H1 (cell line): ENCODE data around the gene KDSR. TPM values are rescaled to one million over a fixed set of nuclear protein-coding genes. Genes with fewer than 3 reads are reported as not detected.

Experiments
- CTCF ChIA-PET: fragments of 300-600 bp; sonication (Branson Sonifier 250); formaldehyde crosslinking; loops from one replicate; lab custom pipeline; 2021; ENCODE audit not compliant: partially characterized antibody; lab: Charles Lee
- POLR2A ChIA-PET: fragments of 300-600 bp; sonication (Branson Sonifier 250); formaldehyde crosslinking; loops from one replicate; lab custom pipeline; 2021; ENCODE audit warnings: inconsistent platforms; ENCODE audit not compliant: partially characterized antibody; lab: Charles Lee
- DNase-seq, 2 experiments: peaks; one replicate each; pipeline versions ENCODE4 v3.0.0 to v3.0.0-alpha.2; 2010 to 2022; ENCODE audit warnings: low spot score in 2 of 2, low read depth in 1 of 2, mixed read lengths in 1 of 2
- FAIRE-seq: peaks from 2 replicates; lab custom pipeline; 2011; peaks lifted over from hg19 to GRCh38; lab: Jason Lieb, UNC
- H2AFZ ChIP-seq: 2 replicates; pipeline ENCODE4 v1.8.1; 2012; ENCODE audit warnings: low read length, inconsistent platforms
- H2AK5ac ChIP-seq: 2 replicates; pipeline ENCODE4 v1.6.1; 2013; ENCODE audit warnings: low read depth, low read length
- H2BK120ac ChIP-seq: replicated peaks from 2 replicates; pipeline ENCODE3; 2013; ENCODE audit warnings: low read depth, low read length, inconsistent platforms
- H2BK12ac ChIP-seq: 2 replicates; pipeline ENCODE4 v1.6.1; 2013; ENCODE audit warnings: low read depth, low read length
- H2BK15ac ChIP-seq: 2 replicates; pipeline ENCODE4 v1.6.1; 2013; ENCODE audit warnings: low read length
- H2BK20ac ChIP-seq: 2 replicates; pipeline ENCODE4 v1.6.1; 2013; ENCODE audit warnings: low read length
- H2BK5ac ChIP-seq: 2 replicates; pipeline ENCODE4 v1.6.1; 2013; ENCODE audit warnings: low read depth, low read length
- H3K14ac ChIP-seq: 2 replicates; pipeline ENCODE4 v1.6.1; 2013; ENCODE audit warnings: inconsistent platforms; ENCODE audit not compliant: insufficient read length
- H3K18ac ChIP-seq: 2 replicates; pipeline ENCODE4 v1.6.1; 2013; ENCODE audit warnings: low read length; ENCODE audit errors: extremely low read depth
- H3K23ac ChIP-seq: 2 replicates; pipeline ENCODE4 v1.6.1; 2013; ENCODE audit warnings: inconsistent platforms; ENCODE audit not compliant: insufficient read length
- H3K23me2 ChIP-seq: 2 replicates; pipeline ENCODE4 v1.6.1; 2013; ENCODE audit warnings: low read depth, low read length
- H3K27ac ChIP-seq: 2 replicates; pipeline ENCODE4 v1.6.1; 2011; ENCODE audit warnings: low read depth, low read length, inconsistent platforms
- H3K27me3 ChIP-seq, 4 experiments: replicated peaks in 1 of 4; 1 replicate in 1 of 4; 2 replicates in 3 of 4; pipeline versions ENCODE4 v1.6.1 to v1.8.1; 2011 to 2013; ENCODE audit warnings: low read length in 3 of 4, mild to moderate bottlenecking in 3 of 4, inconsistent platforms in 2 of 4, mixed read lengths in 2 of 4, moderate library complexity in 1 of 4; ENCODE audit not compliant: control insufficient read depth in 3 of 4, insufficient read depth in 3 of 4; ENCODE audit errors: extremely low read depth in 1 of 4
- H3K36me3 ChIP-seq, 4 experiments: 2 replicates each; pipeline versions ENCODE4 v1.6.1 to v1.8.1; 2011 to 2013; ENCODE audit warnings: mild to moderate bottlenecking in 4 of 4, low read length in 3 of 4, moderate library complexity in 2 of 4, control low read depth in 1 of 4, inconsistent platforms in 1 of 4; ENCODE audit not compliant: insufficient read depth in 4 of 4, control insufficient read depth in 2 of 4
- H3K4ac ChIP-seq: replicated peaks from 2 replicates; pipeline ENCODE3; 2013; ENCODE audit warnings: low read length, low read depth, mixed read lengths, inconsistent platforms; ENCODE audit not compliant: insufficient read length
- H3K4me1 ChIP-seq, 4 experiments: replicated peaks in 1 of 4; 1 replicate in 1 of 4; 2 replicates in 3 of 4; pipeline versions ENCODE4 v1.6.1 to v1.8.1; 2011 to 2013; ENCODE audit warnings: low read length in 3 of 4, inconsistent platforms in 2 of 4, mixed read lengths in 1 of 4; ENCODE audit not compliant: insufficient read depth in 4 of 4, control insufficient read depth in 3 of 4
- H3K4me2 ChIP-seq, 2 experiments: 2 replicates each; pipeline versions ENCODE4 v1.6.1 to v1.8.1; 2011 to 2013; ENCODE audit warnings: low read depth in 2 of 2, low read length in 2 of 2, control low read depth in 1 of 2, inconsistent platforms in 1 of 2, mild to moderate bottlenecking in 1 of 2; ENCODE audit not compliant: insufficient read depth in 1 of 2
- H3K4me3 ChIP-seq, 4 experiments: fragments of 200-600, 300-600 bp in 1 of 4; sonication (generic), shearing (Covaris generic), sonication (Bioruptor Twin) in 1 of 4; 2 replicates each; pipeline versions ENCODE4 v1.5.1 to v1.8.1; 2011 to 2016; ENCODE audit warnings: low read length in 4 of 4, low read depth in 3 of 4, control low read depth in 2 of 4, inconsistent platforms in 2 of 4, mild to moderate bottlenecking in 2 of 4, mixed read lengths in 1 of 4, moderate library complexity in 1 of 4; ENCODE audit not compliant: insufficient read depth in 2 of 4; ENCODE audit errors: extremely low read depth in 1 of 4
- H3K56ac ChIP-seq: replicated peaks from 2 replicates; pipeline ENCODE3; 2013; ENCODE audit warnings: low read depth, mild to moderate bottlenecking, mixed read lengths, low read length, inconsistent platforms; ENCODE audit not compliant: insufficient read length
- H3K79me1 ChIP-seq: 2 replicates; pipeline ENCODE4 v1.6.1; 2013; ENCODE audit warnings: low read depth, low read length, control low read depth
- H3K79me2 ChIP-seq, 2 experiments: 2 replicates each; pipeline versions ENCODE4 v1.6.1 to v1.8.1; 2012 to 2013; ENCODE audit warnings: low read length in 2 of 2, mild to moderate bottlenecking in 2 of 2, inconsistent platforms in 1 of 2; ENCODE audit not compliant: insufficient read depth in 2 of 2, control insufficient read depth in 1 of 2
- H3K9ac ChIP-seq, 4 experiments: replicated peaks in 1 of 4; 1 replicate in 1 of 4; 2 replicates in 3 of 4; pipeline versions ENCODE4 v1.6.1 to v1.8.1; 2011 to 2013; ENCODE audit warnings: low read depth in 3 of 4, low read length in 3 of 4, control low read depth in 2 of 4, mild to moderate bottlenecking in 2 of 4, moderate library complexity in 2 of 4, inconsistent platforms in 1 of 4; ENCODE audit errors: extremely low read depth in 1 of 4
- H3K9me3 ChIP-seq, 2 experiments: 2 replicates each; pipeline versions ENCODE4 v1.6.1 to v1.8.1; 2012 to 2013; ENCODE audit warnings: mild to moderate bottlenecking in 2 of 2, moderate library complexity in 2 of 2, control low read depth in 1 of 2, inconsistent platforms in 1 of 2, low read depth in 1 of 2, low read length in 1 of 2, mixed read lengths in 1 of 2; ENCODE audit not compliant: insufficient read depth in 2 of 2
- H4K20me1 ChIP-seq, 2 experiments: replicated peaks in 1 of 2; 2 replicates each; pipeline versions ENCODE3 to v1.8.1; 2011 to 2013; ENCODE audit warnings: inconsistent platforms in 2 of 2, low read length in 2 of 2, mild to moderate bottlenecking in 1 of 2; ENCODE audit not compliant: insufficient read depth in 2 of 2, control insufficient read depth in 1 of 2
- H4K5ac ChIP-seq: 2 replicates; pipeline ENCODE4 v1.6.1; 2013; ENCODE audit warnings: low read length, low read depth, mixed read lengths, inconsistent platforms; ENCODE audit not compliant: insufficient read length
- H4K8ac ChIP-seq: 2 replicates; pipeline ENCODE4 v1.8.0; 2013; ENCODE audit warnings: mild to moderate bottlenecking, moderate library complexity, low read length, inconsistent platforms; ENCODE audit not compliant: insufficient read depth; ENCODE audit errors: extremely low read depth
- H4K91ac ChIP-seq: replicated peaks from 2 replicates; pipeline ENCODE3; 2013; ENCODE audit warnings: low read length, mixed read lengths, inconsistent platforms; ENCODE audit not compliant: insufficient read length
- ASH2L ChIP-seq: fragments of 200-600, 300-600 bp; sonication (generic); IDR thresholded peaks from one replicate; pipeline ENCODE4 v1.7.1; 2017; ENCODE audit warnings: low read length
- CHD2 ChIP-seq: IDR thresholded peaks from 2 replicates; pipeline ENCODE4 v1.6.1; 2012; ENCODE audit warnings: low read length, improper control_type of control experiment
- EGR1 ChIP-seq: IDR thresholded peaks from 2 replicates; pipeline ENCODE4 v1.6.1; 2011; ENCODE audit warnings: low read depth, low read length, borderline replicate concordance
- MAFK ChIP-seq: IDR thresholded peaks from 2 replicates; pipeline ENCODE4 v1.6.1; 2012; ENCODE audit warnings: low read depth, mild to moderate bottlenecking, improper control_type of control experiment, low read length
- NRF1 ChIP-seq: IDR thresholded peaks from 2 replicates; pipeline ENCODE4 v1.6.1; 2011; ENCODE audit warnings: mild to moderate bottlenecking, low read depth, low read length, improper control_type of control experiment
- RFX5 ChIP-seq: IDR thresholded peaks from 2 replicates; pipeline ENCODE4 v1.6.1; 2011; ENCODE audit warnings: low read depth, low read length, improper control_type of control experiment, borderline replicate concordance
- SAP30 ChIP-seq: fragments of 300-600 bp; sonication (generic); IDR thresholded peaks from 2 replicates; pipeline ENCODE4 v1.7.1; 2012; ENCODE audit warnings: low read length, moderate library complexity, mild to moderate bottlenecking, inconsistent platforms; ENCODE audit not compliant: insufficient read depth, insufficient replicate concordance
- SIRT6 ChIP-seq: IDR thresholded peaks from one replicate; pipeline ENCODE4 v1.7.1; 2012; ENCODE audit warnings: low read length, inconsistent platforms
- SP4 ChIP-seq: IDR thresholded peaks from 2 replicates; pipeline ENCODE4 v1.6.1; 2012; ENCODE audit warnings: low read length, inconsistent platforms
- TEAD4 ChIP-seq: IDR thresholded peaks from 2 replicates; pipeline ENCODE4 v1.6.1; 2012; ENCODE audit warnings: low read depth, low read length, inconsistent platforms, mixed read lengths
- YY1 ChIP-seq: IDR thresholded peaks from 2 replicates; pipeline ENCODE4 v1.6.1; 2011; ENCODE audit warnings: low read depth, mild to moderate bottlenecking, low read length
- WGBS, 2 experiments: shearing (Covaris generic) in 1 of 2; methylation state at CpG; one replicate each; pipeline versions ENCODE4 v1.1.6 to v1.1.7; 2013 to 2015; ENCODE audit warnings: low lambda C conversion rate in 2 of 2, mixed read lengths in 2 of 2, inconsistent platforms in 1 of 2, low coverage in 1 of 2, missing lambda C conversion rate in 1 of 2; ENCODE audit not compliant: insufficient replicate concordance in 2 of 2, insufficient coverage in 1 of 2, insufficient read length in 1 of 2; ENCODE audit errors: extremely low coverage in 1 of 2, missing lambda C conversion rate in 1 of 2; 5-methylcytosine and 5-hydroxymethylcytosine counted together
- polyA plus RNA-seq, 7 experiments: library from polyadenylated mRNA; depleted of rRNA in 3 of 7; stranded (reverse) in 5 of 7; unstranded in 2 of 7; fragments of >200 nt in 5 of 7; fragments of 200-250 nt in 2 of 7; gene quantifications; 1 replicate in 5 of 7; 2 replicates in 1 of 7; 4 replicates in 1 of 7; pipeline versions ENCODE4 v1.2.1 to v1.2.3, GENCODE V29; 2011 to 2013; ENCODE audit warnings: missing spikeins in 2 of 7, mixed read lengths in 2 of 7
- total RNA-seq: library from RNA; stranded (reverse); fragmentation: NEBNext Ultra II Directional; extraction: Animal tissue kit (Norgen Biotek cat#: 25700); gene quantifications from 2 replicates; pipeline ENCODE4 v1.2.1, GENCODE V29; 2021

KDSR gene
- total and polyA plus RNA-seq, 2 of the 8 experiments (the other 6 are each of a cell fraction or from before 2014, with no cell fraction given), result 12.4 to 50.5 TPM

- FAIRE-seq (no peak), DNase-seq (peak in 1 of 2 experiments; percentile 14)
- POLR2A ChIA-PET, result no interaction called here
- TF ChIP-seq CHD2 (no peak), ASH2L (no peak), SP4 (no peak), YY1 (no peak), SIRT6 (no peak), RFX5 (no peak), NRF1 (no peak), SAP30 (no peak), TEAD4 (no peak), MAFK (no peak), EGR1 (no peak)
Measured at GRCh38 chr18:63298400-63299365, 68.3 kb downstream of the KDSR start.

More at GRCh38 chr18:63298400-63299365, 68.3 kb downstream of the KDSR start:
- Histone ChIP-seq H3K18ac (0 out of 2 replicates have a peak overlapping the region, but pooled peaks have one; percentile 5), H2AFZ (no peak overlapping the region), H2AK5ac (no peak overlapping the region), H3K9me3 (no peaks in the 10 kb centered on the region), H3K27me3 (no peaks in the 10 kb centered on the region), H4K5ac (no peak overlapping the region), H3K4me1 (peaks cover 4 to 6% (median 5%) of the 10 kb centered on the region in 4 experiments; a peak in 4 of 7 replicates), H2BK20ac (peak overlapping the region; percentile 2; the same call in 1 of the 2 replicates), H2BK5ac (no peak overlapping the region), H4K20me1 (no peaks in the 10 kb centered on the region), H3K4ac (no peak overlapping the region), H3K23ac (no peak overlapping the region), H2BK120ac (no peak overlapping the region), H3K79me1 (no peaks in the 10 kb centered on the region), H3K4me3 (no peak overlapping the region), H2BK12ac (peak overlapping the region; percentile 6; the same call in 1 of the 2 replicates), H3K14ac (no peak overlapping the region), H3K56ac (no peak overlapping the region), H3K9ac (no peak overlapping the region), H3K79me2 (no peaks in the 10 kb centered on the region), H3K27ac (no peak overlapping the region), H4K91ac (peak overlapping the region; percentile 16), H2BK15ac (no peak overlapping the region), H3K23me2 (no peaks in the 10 kb centered on the region), H4K8ac (no peak overlapping the region), H3K36me3 (no peaks in the 10 kb centered on the region), H3K4me2 (no peak overlapping the region; a peak in 1 of 4 replicates)
- CTCF ChIA-PET, result interaction anchor here (0.6 to 2.2 kb wide), 11 partner anchors 8 to 470 kb away, joined by 3 to 9 read pairs (median 3); no protein-coding TSS in a partner anchor
- WGBS, 2 experiments, result 84% methylated on average over 9 of the region's 9 CpGs; no CpG with 5 or more reads in 1 of the 2 experiments
